Measurements from ENCODE around the gene BAZ1B. TPM values are rescaled to one million over a fixed set of nuclear protein-coding genes. Genes with fewer than 3 reads are reported as not detected.

Gene BAZ1B
- total and polyA plus RNA-seq, 4 donors: 8.6 to 31.3 (median 21.5) TPM

DNA sequence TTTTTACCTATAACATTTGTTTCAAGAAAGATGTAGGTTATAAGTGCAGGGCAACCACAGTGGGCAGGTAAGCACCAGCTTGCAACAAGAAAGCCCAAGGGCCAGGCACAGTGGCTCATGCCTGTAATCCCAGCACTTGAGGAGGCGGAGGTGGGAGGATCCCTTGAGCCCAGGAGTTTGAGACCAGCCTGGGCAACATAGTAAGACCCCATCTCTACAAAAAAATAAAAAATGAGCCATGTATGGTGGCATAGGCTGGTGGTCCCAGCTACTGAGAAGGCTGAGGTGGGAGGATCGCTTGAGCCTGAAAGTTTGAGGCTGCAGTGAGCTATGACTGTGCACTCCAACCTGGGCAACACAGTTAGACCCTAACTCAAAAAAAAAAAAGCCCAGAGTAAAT lies 22.6 kb upstream of the BAZ1B start:
- Histone ChIP-seq H3K4me3 (ENCODE audit: low read depth in 1 of 3, low read length in 3 of 3) (no peak overlapping the region), H3K9me3 (ENCODE audit: control insufficient read depth in 4 of 4, low read length in 3 of 4) (no peaks in the 10 kb centered on the region), H3K9ac (ENCODE audit: low read depth in 1 of 2, low read length in 2 of 2) (no peak overlapping the region), H3K27ac (ENCODE audit: low read depth in 1 of 2, low read length in 2 of 2) (no peak overlapping the region), H3K27me3 (ENCODE audit: control insufficient read depth in 4 of 4, insufficient read depth in 4 of 4, low read length in 3 of 4) (no peaks in the 10 kb centered on the region), H3K36me3 (ENCODE audit: control insufficient read depth in 4 of 4, insufficient read depth in 3 of 4, low read depth in 1 of 4, low read length in 3 of 4) (peaks cover 1 to 40% (median 33%) of the 10 kb centered on the region in 4 donors), H3K4me1 (ENCODE audit: control insufficient read depth in 4 of 4, insufficient read depth in 4 of 4, low read length in 3 of 4) (no peaks in the 10 kb centered on the region)
- no peak for TF ChIP-seq RAD21 (IDR thresholded peaks at IDR 0.05)
- TF ChIP-seq SP1 (IDR thresholded peaks at IDR 0.05): no peak
- TF ChIP-seq TAF1 (conservative IDR thresholded peaks at IDR 0.05): no peak
- no peak for TF ChIP-seq YY1 (IDR thresholded peaks at IDR 0.05)
- no peak for TF ChIP-seq EGR1 (IDR thresholded peaks at IDR 0.05; ENCODE audit: low read depth in 2 of 2)
- no peak for TF ChIP-seq FOXA1 (IDR thresholded peaks at IDR 0.05)
- TF ChIP-seq FOXA2 (IDR thresholded peaks at IDR 0.05): no peak
- no peak for TF ChIP-seq JUND (IDR thresholded peaks at IDR 0.05)
- TF ChIP-seq, protein P1, sequence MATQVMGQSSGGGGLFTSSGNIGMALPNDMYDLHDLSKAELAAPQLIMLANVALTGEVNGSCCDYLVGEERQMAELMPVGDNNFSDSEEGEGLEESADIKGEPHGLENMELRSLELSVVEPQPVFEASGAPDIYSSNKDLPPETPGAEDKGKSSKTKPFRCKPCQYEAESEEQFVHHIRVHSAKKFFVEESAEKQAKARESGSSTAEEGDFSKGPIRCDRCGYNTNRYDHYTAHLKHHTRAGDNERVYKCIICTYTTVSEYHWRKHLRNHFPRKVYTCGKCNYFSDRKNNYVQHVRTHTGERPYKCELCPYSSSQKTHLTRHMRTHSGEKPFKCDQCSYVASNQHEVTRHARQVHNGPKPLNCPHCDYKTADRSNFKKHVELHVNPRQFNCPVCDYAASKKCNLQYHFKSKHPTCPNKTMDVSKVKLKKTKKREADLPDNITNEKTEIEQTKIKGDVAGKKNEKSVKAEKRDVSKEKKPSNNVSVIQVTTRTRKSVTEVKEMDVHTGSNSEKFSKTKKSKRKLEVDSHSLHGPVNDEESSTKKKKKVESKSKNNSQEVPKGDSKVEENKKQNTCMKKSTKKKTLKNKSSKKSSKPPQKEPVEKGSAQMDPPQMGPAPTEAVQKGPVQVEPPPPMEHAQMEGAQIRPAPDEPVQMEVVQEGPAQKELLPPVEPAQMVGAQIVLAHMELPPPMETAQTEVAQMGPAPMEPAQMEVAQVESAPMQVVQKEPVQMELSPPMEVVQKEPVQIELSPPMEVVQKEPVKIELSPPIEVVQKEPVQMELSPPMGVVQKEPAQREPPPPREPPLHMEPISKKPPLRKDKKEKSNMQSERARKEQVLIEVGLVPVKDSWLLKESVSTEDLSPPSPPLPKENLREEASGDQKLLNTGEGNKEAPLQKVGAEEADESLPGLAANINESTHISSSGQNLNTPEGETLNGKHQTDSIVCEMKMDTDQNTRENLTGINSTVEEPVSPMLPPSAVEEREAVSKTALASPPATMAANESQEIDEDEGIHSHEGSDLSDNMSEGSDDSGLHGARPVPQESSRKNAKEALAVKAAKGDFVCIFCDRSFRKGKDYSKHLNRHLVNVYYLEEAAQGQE (IDR thresholded peaks at IDR 0.05): no peak
- TF ChIP-seq, protein P2, sequence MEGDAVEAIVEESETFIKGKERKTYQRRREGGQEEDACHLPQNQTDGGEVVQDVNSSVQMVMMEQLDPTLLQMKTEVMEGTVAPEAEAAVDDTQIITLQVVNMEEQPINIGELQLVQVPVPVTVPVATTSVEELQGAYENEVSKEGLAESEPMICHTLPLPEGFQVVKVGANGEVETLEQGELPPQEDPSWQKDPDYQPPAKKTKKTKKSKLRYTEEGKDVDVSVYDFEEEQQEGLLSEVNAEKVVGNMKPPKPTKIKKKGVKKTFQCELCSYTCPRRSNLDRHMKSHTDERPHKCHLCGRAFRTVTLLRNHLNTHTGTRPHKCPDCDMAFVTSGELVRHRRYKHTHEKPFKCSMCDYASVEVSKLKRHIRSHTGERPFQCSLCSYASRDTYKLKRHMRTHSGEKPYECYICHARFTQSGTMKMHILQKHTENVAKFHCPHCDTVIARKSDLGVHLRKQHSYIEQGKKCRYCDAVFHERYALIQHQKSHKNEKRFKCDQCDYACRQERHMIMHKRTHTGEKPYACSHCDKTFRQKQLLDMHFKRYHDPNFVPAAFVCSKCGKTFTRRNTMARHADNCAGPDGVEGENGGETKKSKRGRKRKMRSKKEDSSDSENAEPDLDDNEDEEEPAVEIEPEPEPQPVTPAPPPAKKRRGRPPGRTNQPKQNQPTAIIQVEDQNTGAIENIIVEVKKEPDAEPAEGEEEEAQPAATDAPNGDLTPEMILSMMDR (IDR thresholded peaks at IDR 0.05; ENCODE audit: low read depth, low read length, missing input control): no peak
- TF ChIP-seq HNF4A (conservative IDR thresholded peaks at IDR 0.05): no peak
- no peak for TF ChIP-seq GABPA (IDR thresholded peaks at IDR 0.05 in 1 of 2, conservative IDR thresholded peaks at IDR 0.05 in 1 of 2)
- TF ChIP-seq, protein P3, sequence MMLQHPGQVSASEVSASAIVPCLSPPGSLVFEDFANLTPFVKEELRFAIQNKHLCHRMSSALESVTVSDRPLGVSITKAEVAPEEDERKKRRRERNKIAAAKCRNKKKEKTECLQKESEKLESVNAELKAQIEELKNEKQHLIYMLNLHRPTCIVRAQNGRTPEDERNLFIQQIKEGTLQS (IDR thresholded peaks at IDR 0.05): no peak
- no peak for TF ChIP-seq NR2F2 (IDR thresholded peaks at IDR 0.05)
- TF ChIP-seq, protein P4, sequence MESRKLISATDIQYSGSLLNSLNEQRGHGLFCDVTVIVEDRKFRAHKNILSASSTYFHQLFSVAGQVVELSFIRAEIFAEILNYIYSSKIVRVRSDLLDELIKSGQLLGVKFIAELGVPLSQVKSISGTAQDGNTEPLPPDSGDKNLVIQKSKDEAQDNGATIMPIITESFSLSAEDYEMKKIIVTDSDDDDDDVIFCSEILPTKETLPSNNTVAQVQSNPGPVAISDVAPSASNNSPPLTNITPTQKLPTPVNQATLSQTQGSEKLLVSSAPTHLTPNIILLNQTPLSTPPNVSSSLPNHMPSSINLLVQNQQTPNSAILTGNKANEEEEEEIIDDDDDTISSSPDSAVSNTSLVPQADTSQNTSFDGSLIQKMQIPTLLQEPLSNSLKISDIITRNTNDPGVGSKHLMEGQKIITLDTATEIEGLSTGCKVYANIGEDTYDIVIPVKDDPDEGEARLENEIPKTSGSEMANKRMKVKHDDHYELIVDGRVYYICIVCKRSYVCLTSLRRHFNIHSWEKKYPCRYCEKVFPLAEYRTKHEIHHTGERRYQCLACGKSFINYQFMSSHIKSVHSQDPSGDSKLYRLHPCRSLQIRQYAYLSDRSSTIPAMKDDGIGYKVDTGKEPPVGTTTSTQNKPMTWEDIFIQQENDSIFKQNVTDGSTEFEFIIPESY (IDR thresholded peaks at IDR 0.05): no peak
- TF ChIP-seq MAX (IDR thresholded peaks at IDR 0.05): no peak
- no peak for TF ChIP-seq RXRA (IDR thresholded peaks at IDR 0.05)
- no peak for TF ChIP-seq HNF4G (IDR thresholded peaks at IDR 0.05)
- WGBS: 97% methylated on average over 2 of the region's 2 CpGs
- DNase-seq (ENCODE audit: low spot score): no peak

All from liver (tissue), 9 donors.